ENCODE results near the gene DNAJB5.

DNA sequence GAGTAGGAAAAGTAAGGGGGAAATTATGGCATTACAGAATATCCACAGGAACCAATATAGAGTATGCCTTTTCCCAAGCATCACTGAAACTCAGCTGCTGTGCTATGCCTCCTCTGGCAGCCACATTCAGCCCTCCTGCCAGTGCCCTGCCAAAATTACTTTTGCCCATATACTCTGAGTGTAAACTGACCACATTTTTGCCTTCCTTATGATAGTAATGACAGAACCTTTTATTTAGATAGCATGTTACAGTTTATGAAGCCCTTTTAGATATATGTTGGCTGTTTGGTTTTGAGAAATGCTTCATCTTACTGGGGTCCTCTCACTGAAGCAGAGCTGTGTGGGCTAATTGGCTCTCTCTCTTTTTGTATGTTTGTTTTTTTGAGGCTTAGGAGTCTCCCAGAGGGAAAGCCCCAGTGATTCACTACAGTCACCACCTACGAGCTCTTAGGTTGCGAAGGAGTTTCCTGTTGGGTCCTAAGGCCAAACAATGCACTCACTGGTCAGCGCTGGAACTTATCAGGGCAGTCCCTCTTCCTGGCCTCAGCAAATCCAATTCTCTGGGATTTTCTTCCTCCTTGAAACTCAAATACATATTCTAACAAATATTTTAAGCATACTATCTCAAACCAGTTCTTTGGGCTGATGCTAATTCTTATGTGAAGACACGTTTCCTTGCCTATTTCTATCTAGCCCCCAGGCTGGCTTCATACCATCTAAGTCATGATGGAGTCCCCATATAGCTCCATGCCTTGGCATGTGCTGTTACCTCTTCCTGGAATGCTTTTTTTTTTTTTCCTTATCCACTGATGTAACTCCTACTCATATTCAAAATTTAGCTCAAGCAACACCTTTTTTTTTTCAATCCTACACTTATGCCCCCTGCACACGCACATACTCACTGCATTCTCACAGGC lies 27.7 kb upstream of the DNAJB5 start:
- TF ChIP-seq POLR2A (IDR thresholded peaks at IDR 0.05) (no peak), POLR2AphosphoS5 (IDR thresholded peaks at IDR 0.05) (no peak)
- TF ChIP-seq, protein P1, sequence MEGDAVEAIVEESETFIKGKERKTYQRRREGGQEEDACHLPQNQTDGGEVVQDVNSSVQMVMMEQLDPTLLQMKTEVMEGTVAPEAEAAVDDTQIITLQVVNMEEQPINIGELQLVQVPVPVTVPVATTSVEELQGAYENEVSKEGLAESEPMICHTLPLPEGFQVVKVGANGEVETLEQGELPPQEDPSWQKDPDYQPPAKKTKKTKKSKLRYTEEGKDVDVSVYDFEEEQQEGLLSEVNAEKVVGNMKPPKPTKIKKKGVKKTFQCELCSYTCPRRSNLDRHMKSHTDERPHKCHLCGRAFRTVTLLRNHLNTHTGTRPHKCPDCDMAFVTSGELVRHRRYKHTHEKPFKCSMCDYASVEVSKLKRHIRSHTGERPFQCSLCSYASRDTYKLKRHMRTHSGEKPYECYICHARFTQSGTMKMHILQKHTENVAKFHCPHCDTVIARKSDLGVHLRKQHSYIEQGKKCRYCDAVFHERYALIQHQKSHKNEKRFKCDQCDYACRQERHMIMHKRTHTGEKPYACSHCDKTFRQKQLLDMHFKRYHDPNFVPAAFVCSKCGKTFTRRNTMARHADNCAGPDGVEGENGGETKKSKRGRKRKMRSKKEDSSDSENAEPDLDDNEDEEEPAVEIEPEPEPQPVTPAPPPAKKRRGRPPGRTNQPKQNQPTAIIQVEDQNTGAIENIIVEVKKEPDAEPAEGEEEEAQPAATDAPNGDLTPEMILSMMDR (IDR thresholded peaks at IDR 0.05), result no peak
